GM10266 (cell line): Measurements from ENCODE around the gene ZSCAN26.
A peak's percentile ranks its signal among the peaks of the same experiment; 100 is the strongest.

Experiments used
- DNase-seq: peaks from one replicate; pipeline ENCODE4 v3.0.0; 2012; ENCODE audit errors: extremely low spot score
- TF ChIP-seq, protein P1 (sequence below): IDR thresholded peaks from 2 replicates; pipeline ENCODE4 v1.5.1; 2012; ENCODE audit warnings: mild to moderate bottlenecking, low read depth; ENCODE audit not compliant: control insufficient read depth, insufficient read depth; ENCODE audit errors: missing control alignments

Gene ZSCAN26

DNA sequence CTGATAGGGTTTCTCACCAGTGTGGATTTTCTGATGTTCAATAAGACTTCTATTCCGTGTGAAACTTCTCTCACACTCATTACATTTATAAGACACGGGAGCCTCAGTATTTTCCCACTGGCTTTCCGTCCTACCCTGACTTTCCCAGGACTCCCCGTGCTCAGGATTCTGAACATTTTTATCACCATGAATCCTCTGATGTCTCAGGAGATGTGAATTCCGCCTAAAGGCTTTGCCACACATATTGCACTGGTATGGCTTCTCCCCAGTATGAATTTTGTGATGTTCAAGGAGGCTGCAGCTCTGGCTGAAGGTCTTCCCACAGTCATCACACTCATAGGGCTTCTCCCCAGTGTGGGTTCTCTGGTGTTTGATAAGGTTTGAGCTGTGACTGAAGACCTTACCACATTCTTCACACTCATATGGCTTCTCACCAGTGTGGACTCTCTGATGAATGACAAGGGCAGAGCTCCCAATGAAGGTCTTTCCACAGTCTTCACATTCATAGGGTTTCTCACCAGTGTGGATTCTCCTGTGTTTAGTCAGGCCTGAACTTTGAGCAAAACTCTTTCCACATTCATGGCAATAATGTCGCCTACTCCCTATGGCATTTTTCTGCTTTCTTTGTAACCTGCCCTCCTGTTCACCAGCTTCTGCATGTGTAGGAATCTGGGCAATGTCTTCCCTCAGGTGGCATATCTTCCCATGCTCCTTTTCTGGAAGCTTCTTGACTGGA is 21.6 kb upstream of the ZSCAN26 start:
- no peak for DNase-seq
- TF ChIP-seq, protein P1, sequence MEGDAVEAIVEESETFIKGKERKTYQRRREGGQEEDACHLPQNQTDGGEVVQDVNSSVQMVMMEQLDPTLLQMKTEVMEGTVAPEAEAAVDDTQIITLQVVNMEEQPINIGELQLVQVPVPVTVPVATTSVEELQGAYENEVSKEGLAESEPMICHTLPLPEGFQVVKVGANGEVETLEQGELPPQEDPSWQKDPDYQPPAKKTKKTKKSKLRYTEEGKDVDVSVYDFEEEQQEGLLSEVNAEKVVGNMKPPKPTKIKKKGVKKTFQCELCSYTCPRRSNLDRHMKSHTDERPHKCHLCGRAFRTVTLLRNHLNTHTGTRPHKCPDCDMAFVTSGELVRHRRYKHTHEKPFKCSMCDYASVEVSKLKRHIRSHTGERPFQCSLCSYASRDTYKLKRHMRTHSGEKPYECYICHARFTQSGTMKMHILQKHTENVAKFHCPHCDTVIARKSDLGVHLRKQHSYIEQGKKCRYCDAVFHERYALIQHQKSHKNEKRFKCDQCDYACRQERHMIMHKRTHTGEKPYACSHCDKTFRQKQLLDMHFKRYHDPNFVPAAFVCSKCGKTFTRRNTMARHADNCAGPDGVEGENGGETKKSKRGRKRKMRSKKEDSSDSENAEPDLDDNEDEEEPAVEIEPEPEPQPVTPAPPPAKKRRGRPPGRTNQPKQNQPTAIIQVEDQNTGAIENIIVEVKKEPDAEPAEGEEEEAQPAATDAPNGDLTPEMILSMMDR, result no peak

DNA sequence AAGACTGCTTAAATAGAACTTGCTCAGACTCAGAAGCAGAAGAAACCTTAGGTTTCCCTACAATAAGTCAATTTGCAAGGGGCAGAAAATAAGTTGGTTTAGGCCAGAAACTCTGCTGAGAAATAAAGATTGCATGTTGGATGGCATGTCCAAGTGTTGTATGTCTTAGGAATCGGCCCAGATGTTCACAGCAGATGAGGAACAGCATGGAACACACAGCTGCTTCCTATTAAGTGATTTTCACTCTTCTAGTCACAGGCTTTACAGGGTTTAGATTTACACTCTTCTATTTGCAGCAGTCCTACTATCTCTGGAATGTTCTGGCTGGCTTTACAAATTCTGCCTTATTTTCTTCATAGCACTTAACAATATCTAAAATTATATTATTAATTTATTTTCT is 18.0 kb upstream of the ZSCAN26 start:
- TF ChIP-seq, protein P1, result no peak
- no peak for DNase-seq

DNA sequence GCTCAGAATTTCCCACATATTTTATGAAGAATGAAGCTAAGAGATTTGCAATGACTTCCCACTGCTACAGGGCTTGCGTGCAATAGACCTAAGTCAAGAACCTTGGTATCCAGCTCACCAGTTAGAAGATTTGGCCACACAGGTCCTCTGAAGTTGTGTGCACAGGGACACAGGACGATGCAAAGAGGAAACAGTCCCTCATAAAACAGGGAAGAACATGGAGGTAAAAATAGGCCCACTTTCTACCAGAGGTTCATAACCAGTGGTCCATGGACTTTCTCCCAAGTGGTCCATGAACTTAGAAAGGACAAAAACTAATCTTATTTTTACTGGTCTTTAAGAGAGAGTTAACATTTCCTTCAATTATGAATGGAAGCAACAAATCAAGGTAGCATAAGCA is 16.2 kb upstream of the ZSCAN26 start:
- TF ChIP-seq, protein P1, result no peak

DNA sequence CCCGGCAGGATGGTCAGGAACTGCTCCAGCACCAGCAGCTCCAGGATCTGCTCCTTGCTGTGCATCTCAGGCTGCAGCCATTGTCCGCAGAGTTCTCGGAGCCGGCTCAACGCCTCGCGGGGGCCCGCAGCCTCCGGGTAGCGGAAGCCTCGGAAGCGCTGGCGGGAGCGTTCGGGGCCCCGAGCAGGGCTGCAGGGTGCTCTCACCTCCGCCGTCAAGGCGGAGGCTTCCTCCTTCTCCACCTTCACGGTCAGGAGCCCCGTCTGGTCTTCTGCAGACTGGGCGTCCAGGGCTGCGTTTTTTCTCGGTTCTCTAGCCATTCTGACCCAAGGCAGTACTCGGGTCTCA is 15.3 kb upstream of the ZSCAN26 start:
- DNase-seq, result peak; percentile 35

More for the DNA sequence above, 16.2 kb upstream of the ZSCAN26 start:
- DNase-seq, result no peak

DNA sequence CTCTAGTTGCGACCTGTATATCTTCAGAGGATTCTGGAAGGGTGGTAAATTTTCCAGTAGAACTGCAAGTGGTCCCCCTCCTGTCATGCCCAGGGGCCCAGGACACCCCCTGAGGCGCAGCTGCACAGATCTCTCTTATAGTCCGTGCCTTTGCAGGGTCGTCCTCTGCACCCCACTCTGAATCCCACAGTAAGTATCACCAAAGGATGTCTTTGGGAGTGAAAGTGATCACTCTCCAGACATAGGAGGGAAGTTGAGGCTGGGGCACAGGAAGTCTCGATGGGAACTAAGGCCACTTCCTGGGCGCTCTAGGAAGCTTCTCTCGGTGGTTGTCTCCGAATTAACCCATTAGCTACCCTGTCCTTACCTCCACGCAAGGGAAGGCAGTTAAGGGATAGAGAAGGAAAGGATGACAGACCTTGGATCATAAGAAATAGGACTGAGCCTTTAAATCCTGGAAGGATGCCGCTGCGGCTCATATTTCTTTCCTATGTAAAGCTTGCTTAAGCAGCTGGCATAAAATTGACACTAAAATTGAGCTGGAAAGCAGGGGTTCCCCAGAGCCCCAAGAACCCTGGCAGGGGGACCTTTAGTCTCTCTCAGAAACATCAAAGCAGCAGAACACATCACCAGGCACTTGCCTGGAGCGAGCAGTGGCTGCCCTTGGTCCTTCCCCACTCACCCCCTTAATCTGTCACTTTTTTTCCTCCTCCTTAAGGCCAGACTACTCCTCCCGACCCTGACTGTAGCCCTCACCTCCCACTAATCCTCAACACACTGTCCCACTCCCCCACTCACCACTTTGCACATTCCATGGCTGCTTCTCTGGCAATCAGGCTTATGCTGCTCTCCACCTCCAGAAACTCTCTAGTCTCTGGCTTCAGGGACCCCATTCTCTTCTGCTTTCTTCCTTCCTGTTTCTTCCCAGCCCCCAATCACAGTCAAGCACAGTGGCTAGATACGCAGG is 14.7 kb upstream of the ZSCAN26 start, which contains the start of gene ZKSCAN4:
TSS of gene ZKSCAN4 (minus strand) at position 261 of the 967 bp plus-strand sequence. CDS start 289 bp downstream, outside the sequence.
- TF ChIP-seq, protein P1, result no peak
- peak; percentile 80 for DNase-seq

More for the DNA sequence above, 15.3 kb upstream of the ZSCAN26 start:
- TF ChIP-seq, protein P1, result no peak

DNA sequence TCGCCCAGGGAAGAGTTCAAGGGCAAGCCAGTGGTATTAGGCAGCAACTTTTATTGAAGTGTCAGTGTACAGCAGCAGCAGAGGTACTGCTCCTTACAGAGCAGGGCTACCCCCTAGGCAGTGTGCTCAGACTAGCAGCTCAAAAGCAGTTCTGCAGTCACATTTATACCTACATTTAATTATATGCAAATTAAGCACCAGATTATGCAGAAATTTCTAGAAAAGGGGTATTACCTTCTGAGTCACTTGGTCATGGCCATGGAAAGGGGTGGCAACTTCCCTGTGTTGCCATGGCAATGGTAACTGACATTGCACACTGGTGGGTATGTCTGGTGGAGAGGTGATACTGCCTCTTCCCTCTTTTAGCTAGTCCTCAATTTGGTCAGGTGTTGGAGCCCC is 12.8 kb upstream of the ZSCAN26 start:
- no peak for DNase-seq
- TF ChIP-seq, protein P1, result no peak
